Fibroblast of pulmonary artery (primary cell): ENCODE measurements around the gene HOXA4.

ENCODE experiments used
- DNase-seq: peaks from one replicate; pipeline ENCODE4 v3.0.0-alpha.2; 2010; ENCODE audit warnings: low read depth
- H3K4me3 ChIP-seq: replicated peaks from 2 replicates; pipeline ENCODE4 v1.5.1; 2011; ENCODE audit warnings: low read depth, mild to moderate bottlenecking, control low read depth, low read length, moderate library complexity
- CTCF ChIP-seq: IDR thresholded peaks from 2 replicates; pipeline ENCODE4 v1.5.1; 2011; ENCODE audit warnings: mild to moderate bottlenecking, control low read depth, low read length, inconsistent platforms; ENCODE audit errors: missing control alignments

Gene HOXA4

GRCh38 chr7:27147199-27148030 lies 16.9 kb upstream of the HOXA4 start, which contains the start of gene HOXA6:
Gene HOXA6, minus strand, starts transcription at chr7:27147774. Its CDS starts 25 bp downstream, at chr7:27147749.
- DNase-seq, result no peak
- TF ChIP-seq CTCF, result no peak
- no peak within 1 kb of the TSS for H3K4me3 ChIP-seq

GRCh38 chr7:27146491-27147198 lies 16.1 kb upstream of the HOXA4 start:
- H3K4me3 ChIP-seq, result no peak overlapping the region
- DNase-seq, result no peak
- TF ChIP-seq CTCF, result no peak

- H3K4me3 ChIP-seq, result no peak overlapping the region
- TF ChIP-seq CTCF, result no peak
- no peak for DNase-seq
Observed at GRCh38 chr7:27145914-27146412, 15.4 kb upstream of the HOXA4 start.

- H3K4me3 ChIP-seq, result no peak overlapping the region
- no peak for DNase-seq
- no peak for TF ChIP-seq CTCF
Observed at GRCh38 chr7:27145165-27145913, 14.8 kb upstream of the HOXA4 start.

- no peak overlapping the region for H3K4me3 ChIP-seq
- TF ChIP-seq CTCF, result no peak
- no peak for DNase-seq
Observed at GRCh38 chr7:27144781-27145164, 14.2 kb upstream of the HOXA4 start.

- TF ChIP-seq CTCF, result no peak
- DNase-seq, result no peak
- no peak overlapping the region for H3K4me3 ChIP-seq
Observed at GRCh38 chr7:27143950-27144780, 13.6 kb upstream of the HOXA4 start.
